ENCODE data around the gene MRPL43.
A peak's percentile ranks its signal among the peaks of the same experiment; 100 is the strongest.

DNA sequence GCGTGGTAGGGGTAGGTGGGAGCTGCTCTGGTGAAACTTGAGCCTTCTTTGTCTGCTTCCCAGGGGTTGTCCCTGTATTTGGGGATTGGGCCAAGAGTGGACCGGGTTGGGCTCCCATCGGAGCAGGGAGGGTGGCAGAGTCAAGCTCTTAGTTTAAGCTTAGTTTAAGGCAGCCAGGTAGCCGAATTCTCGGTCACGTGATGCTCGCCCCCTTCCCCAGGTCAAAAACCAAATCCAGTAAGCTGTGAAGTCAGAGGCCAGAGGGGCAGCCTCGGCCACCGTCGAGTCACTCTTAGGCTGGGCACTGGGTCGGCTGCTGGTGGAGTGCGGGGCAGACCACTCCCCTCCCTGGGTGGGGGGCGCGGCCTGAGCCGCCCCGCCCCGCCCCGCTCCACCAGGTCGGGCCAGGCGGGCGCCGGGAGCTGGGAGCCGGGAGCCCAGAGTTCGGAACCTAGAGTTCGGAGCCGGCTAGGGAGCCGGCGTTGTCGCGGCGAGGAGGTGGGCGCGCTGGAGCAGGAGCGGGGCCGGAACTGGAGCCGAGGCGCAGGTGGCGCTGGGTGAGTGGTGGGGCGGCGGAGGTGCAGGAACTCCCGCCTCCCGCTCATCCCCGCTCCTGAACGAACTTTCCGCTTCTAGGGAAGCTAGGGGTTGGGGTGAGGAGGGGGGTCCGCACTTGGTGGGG is 9.5 kb upstream of the MRPL43 start:
- TF ChIP-seq, protein P1, sequence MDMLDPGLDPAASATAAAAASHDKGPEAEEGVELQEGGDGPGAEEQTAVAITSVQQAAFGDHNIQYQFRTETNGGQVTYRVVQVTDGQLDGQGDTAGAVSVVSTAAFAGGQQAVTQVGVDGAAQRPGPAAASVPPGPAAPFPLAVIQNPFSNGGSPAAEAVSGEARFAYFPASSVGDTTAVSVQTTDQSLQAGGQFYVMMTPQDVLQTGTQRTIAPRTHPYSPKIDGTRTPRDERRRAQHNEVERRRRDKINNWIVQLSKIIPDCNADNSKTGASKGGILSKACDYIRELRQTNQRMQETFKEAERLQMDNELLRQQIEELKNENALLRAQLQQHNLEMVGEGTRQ (IDR thresholded peaks at IDR 0.05): peak; percentile 75; the same call in 1 of the 2 replicates
- TF ChIP-seq, protein P2, sequence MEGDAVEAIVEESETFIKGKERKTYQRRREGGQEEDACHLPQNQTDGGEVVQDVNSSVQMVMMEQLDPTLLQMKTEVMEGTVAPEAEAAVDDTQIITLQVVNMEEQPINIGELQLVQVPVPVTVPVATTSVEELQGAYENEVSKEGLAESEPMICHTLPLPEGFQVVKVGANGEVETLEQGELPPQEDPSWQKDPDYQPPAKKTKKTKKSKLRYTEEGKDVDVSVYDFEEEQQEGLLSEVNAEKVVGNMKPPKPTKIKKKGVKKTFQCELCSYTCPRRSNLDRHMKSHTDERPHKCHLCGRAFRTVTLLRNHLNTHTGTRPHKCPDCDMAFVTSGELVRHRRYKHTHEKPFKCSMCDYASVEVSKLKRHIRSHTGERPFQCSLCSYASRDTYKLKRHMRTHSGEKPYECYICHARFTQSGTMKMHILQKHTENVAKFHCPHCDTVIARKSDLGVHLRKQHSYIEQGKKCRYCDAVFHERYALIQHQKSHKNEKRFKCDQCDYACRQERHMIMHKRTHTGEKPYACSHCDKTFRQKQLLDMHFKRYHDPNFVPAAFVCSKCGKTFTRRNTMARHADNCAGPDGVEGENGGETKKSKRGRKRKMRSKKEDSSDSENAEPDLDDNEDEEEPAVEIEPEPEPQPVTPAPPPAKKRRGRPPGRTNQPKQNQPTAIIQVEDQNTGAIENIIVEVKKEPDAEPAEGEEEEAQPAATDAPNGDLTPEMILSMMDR (IDR thresholded peaks at IDR 0.05): no peak
- TF ChIP-seq MYC (IDR thresholded peaks at IDR 0.05; ENCODE audit: borderline replicate concordance, low read length): no peak

Measured in A549 (cell line).